Stimulated activated naive CD8-positive, alpha-beta T cell treated with anti-CD3 and anti-CD28 coated beads, Interleukin-15, Interleukin-2, amounts not matched to agents 100 ng/mL and 50 ng/mL, for 24 hours (primary cell): Measurements from ENCODE around the gene CDH4.
"Not testable (repeated sequence)": the region's sequence is repeated elsewhere in the genome, so short reads cannot be mapped to it uniquely, and the experiment has no call there.

Source experiments
- H3K27ac Mint-ChIP-seq: one replicate; pipeline ENCODE4 v1.8.0; 2021; ENCODE audit warnings: mild to moderate bottlenecking, mixed read lengths
- H3K27me3 Mint-ChIP-seq: one replicate; pipeline ENCODE4 v1.8.0; 2021; ENCODE audit warnings: mixed read lengths
- H3K36me3 Mint-ChIP-seq: one replicate; pipeline ENCODE4 v1.8.0; 2021; ENCODE audit warnings: low read depth, mixed read lengths
- H3K4me1 Mint-ChIP-seq: one replicate; pipeline ENCODE4 v1.8.0; 2021; ENCODE audit warnings: low read depth, mixed read lengths
- H3K4me3 Mint-ChIP-seq: one replicate; pipeline ENCODE4 v1.8.0; 2021; ENCODE audit warnings: mild to moderate bottlenecking, mixed read lengths
- H3K9me3 Mint-ChIP-seq: one replicate; pipeline ENCODE4 v1.8.0; 2021; ENCODE audit warnings: mixed read lengths

Gene CDH4

GRCh38 chr20:61448386-61448785, 196.3 kb downstream of the CDH4 start:
- no peaks in the 10 kb centered on the region for H3K4me1 Mint-ChIP-seq
- no peaks in the 10 kb centered on the region for H3K36me3 Mint-ChIP-seq
- H3K27ac Mint-ChIP-seq, result no peak overlapping the region
- H3K4me3 Mint-ChIP-seq, result no peak overlapping the region
- H3K9me3 Mint-ChIP-seq, result no peaks in the 10 kb centered on the region
- H3K27me3 Mint-ChIP-seq, result no peaks in the 10 kb centered on the region

DNA sequence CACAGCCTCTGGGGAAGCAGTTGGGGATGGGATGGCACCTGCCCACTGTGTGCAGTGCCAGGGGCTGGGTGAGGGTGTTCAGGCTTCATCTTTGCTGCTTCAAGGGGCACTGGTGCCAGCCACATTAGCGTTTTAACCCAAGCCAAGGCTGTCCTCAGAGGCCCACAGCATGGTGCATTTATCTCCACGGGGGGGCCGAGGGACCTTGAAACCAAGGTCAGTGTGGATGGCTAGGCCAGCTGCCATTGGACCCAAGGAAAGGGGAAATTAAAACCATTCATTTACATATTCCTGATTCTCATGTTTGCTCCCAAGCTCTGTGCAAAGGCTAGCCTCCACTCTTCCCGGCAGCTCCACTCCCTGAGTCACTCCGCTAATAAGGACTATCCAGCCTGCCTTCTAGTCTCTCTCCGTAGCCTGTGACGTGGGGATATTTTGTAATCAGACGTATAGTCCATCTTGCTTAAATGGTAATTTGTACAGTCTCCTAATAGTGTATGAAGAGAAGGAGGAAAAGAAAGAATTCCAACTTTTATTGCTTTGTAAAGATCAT, 197.1 kb downstream of the CDH4 start:
- no peak overlapping the region for H3K4me3 Mint-ChIP-seq
- H3K9me3 Mint-ChIP-seq, result no peaks in the 10 kb centered on the region
- H3K27ac Mint-ChIP-seq, result no peak overlapping the region
- H3K36me3 Mint-ChIP-seq, result no peaks in the 10 kb centered on the region
- H3K27me3 Mint-ChIP-seq, result no peaks in the 10 kb centered on the region
- no peaks in the 10 kb centered on the region for H3K4me1 Mint-ChIP-seq

- no peaks in the 10 kb centered on the region for H3K4me1 Mint-ChIP-seq
- no peaks in the 10 kb centered on the region for H3K9me3 Mint-ChIP-seq
- H3K36me3 Mint-ChIP-seq, result no peaks in the 10 kb centered on the region
- no peak overlapping the region for H3K27ac Mint-ChIP-seq
- no peak overlapping the region for H3K4me3 Mint-ChIP-seq
- no peaks in the 10 kb centered on the region for H3K27me3 Mint-ChIP-seq
These were observed 197.9 kb downstream of the CDH4 start for GRCh38 chr20:61449916-61450315.

GRCh38 chr20:61450549-61450948, 198.5 kb downstream of the CDH4 start:
- Mint-ChIP-seq H3K4me1 (no peaks in the 10 kb centered on the region), H3K4me3 (no peak overlapping the region), H3K27me3 (no peaks in the 10 kb centered on the region), H3K27ac (no peak overlapping the region), H3K9me3 (peaks cover under 1% of the 10 kb centered on the region), H3K36me3 (no peaks in the 10 kb centered on the region)

- H3K36me3 Mint-ChIP-seq, result no peaks in the 10 kb centered on the region
- H3K9me3 Mint-ChIP-seq, result peaks cover 5% of the 10 kb centered on the region
These were observed 198.9 kb downstream of the CDH4 start for GRCh38 chr20:61451009-61451408.

DNA sequence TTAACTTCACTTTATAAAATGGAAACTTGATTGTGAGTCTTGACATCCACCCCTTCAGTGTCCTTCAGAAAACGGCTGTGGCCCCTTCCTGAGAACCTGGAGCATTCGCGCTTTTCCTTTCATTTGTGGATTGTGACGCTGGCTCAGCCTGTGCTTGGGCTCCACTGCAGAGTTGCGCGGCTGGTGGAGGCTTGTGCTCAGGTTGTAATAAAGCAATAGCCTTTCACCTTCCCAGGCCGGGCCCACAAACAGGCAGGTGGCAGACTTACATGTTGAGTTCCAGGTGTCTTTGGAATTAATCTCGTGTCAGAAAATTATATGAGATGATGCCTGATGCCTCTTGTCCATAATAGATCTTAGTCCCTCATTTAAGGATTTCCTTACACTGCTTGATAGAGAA, 199.9 kb downstream of the CDH4 start:
- H3K4me3 Mint-ChIP-seq, result no peak overlapping the region
- H3K4me1 Mint-ChIP-seq, result no peaks in the 10 kb centered on the region
- peaks cover 5% of the 10 kb centered on the region for H3K9me3 Mint-ChIP-seq
- no peaks in the 10 kb centered on the region for H3K27me3 Mint-ChIP-seq
- H3K36me3 Mint-ChIP-seq, result no peaks in the 10 kb centered on the region
- H3K27ac Mint-ChIP-seq, result no peak overlapping the region

More at GRCh38 chr20:61451009-61451408, 198.9 kb downstream of the CDH4 start:
- Mint-ChIP-seq H3K27me3 (no peaks in the 10 kb centered on the region), H3K4me1 (no peaks in the 10 kb centered on the region), H3K27ac (no peak overlapping the region), H3K4me3 (no peak overlapping the region)

- H3K4me1 Mint-ChIP-seq, result no peaks in the 10 kb centered on the region
- no peak overlapping the region for H3K4me3 Mint-ChIP-seq
- peaks cover 5% of the 10 kb centered on the region for H3K9me3 Mint-ChIP-seq
- no peak overlapping the region for H3K27ac Mint-ChIP-seq
- H3K27me3 Mint-ChIP-seq, result no peaks in the 10 kb centered on the region
- no peaks in the 10 kb centered on the region for H3K36me3 Mint-ChIP-seq
These were observed 201.2 kb downstream of the CDH4 start for GRCh38 chr20:61453219-61453618.

GRCh38 chr20:61453623-61454022, 201.6 kb downstream of the CDH4 start:
- not testable (repeated sequence) for H3K27ac Mint-ChIP-seq, H3K4me3 Mint-ChIP-seq, H3K27me3 Mint-ChIP-seq

DNA sequence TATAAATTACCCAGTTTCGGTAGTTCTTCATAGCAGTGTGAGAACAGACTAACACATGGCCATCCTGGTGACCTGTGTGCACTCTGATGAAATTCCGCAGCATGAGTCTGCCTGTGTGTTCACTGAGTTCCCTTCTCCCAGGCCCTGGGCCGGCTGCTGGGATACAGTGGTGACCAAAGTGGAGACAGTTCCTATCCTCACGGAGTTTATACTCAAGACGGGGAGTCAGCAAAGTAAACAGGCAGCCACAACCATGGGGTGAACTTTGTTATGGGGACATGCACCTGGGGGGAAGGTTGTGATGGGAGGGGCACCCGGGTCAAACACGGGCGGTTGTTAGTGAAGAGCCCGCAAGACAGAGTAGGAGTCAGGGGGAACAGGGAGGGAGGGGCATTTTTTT, 202.0 kb downstream of the CDH4 start:
- Mint-ChIP-seq H3K4me3 (no peak overlapping the region), H3K4me1 (no peaks in the 10 kb centered on the region), H3K27me3 (no peaks in the 10 kb centered on the region), H3K36me3 (no peaks in the 10 kb centered on the region), H3K9me3 (peaks cover 5% of the 10 kb centered on the region), H3K27ac (no peak overlapping the region)

More at GRCh38 chr20:61453623-61454022, 201.6 kb downstream of the CDH4 start:
- H3K36me3 Mint-ChIP-seq, H3K4me1 Mint-ChIP-seq, H3K9me3 Mint-ChIP-seq: not testable (repeated sequence)

- Mint-ChIP-seq H3K4me1 (no peaks in the 10 kb centered on the region), H3K4me3 (no peak overlapping the region), H3K36me3 (no peaks in the 10 kb centered on the region), H3K9me3 (peaks cover 5% of the 10 kb centered on the region), H3K27ac (no peak overlapping the region), H3K27me3 (no peaks in the 10 kb centered on the region)
These were observed 203.6 kb downstream of the CDH4 start for GRCh38 chr20:61455508-61456215.

DNA sequence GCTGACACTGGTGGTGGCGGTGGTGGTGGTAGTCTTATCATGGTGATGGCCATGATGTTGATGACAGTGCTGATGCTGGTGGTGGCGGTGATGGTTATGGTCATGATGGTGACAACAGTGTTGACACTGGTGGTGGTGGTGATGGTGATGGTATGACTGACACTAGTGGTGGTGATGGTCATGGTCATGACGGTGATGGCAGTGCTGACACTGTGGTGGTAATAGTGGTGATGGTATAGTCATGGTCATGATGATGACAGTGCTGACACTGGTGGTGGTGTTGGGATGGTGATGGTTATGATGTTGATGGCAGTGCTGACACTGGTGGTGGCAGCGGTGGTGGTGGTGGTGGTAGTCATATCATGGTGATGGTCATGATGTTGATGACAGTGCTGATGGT, 205.7 kb downstream of the CDH4 start:
- Mint-ChIP-seq H3K27me3 (no peaks in the 10 kb centered on the region), H3K36me3 (no peaks in the 10 kb centered on the region), H3K4me3 (no peak overlapping the region), H3K27ac (no peak overlapping the region), H3K4me1 (no peaks in the 10 kb centered on the region), H3K9me3 (peaks cover 5% of the 10 kb centered on the region)

GRCh38 chr20:61458146-61458746, 206.2 kb downstream of the CDH4 start:
- H3K4me1 Mint-ChIP-seq, result no peaks in the 10 kb centered on the region
- H3K27me3 Mint-ChIP-seq, result no peaks in the 10 kb centered on the region
- H3K4me3 Mint-ChIP-seq, result no peak overlapping the region
- no peaks in the 10 kb centered on the region for H3K36me3 Mint-ChIP-seq
- H3K9me3 Mint-ChIP-seq, result peaks cover 5% of the 10 kb centered on the region
- no peak overlapping the region for H3K27ac Mint-ChIP-seq

GRCh38 chr20:61459266-61459665, 207.2 kb downstream of the CDH4 start:
- no peaks in the 10 kb centered on the region for H3K27me3 Mint-ChIP-seq

GRCh38 chr20:61459705-61460104, 207.6 kb downstream of the CDH4 start:
- no peaks in the 10 kb centered on the region for H3K4me1 Mint-ChIP-seq
- H3K9me3 Mint-ChIP-seq, result peaks cover 5% of the 10 kb centered on the region
- no peak overlapping the region for H3K27ac Mint-ChIP-seq
- no peak overlapping the region for H3K4me3 Mint-ChIP-seq
- no peaks in the 10 kb centered on the region for H3K36me3 Mint-ChIP-seq
- H3K27me3 Mint-ChIP-seq, result no peaks in the 10 kb centered on the region

More at GRCh38 chr20:61459266-61459665, 207.2 kb downstream of the CDH4 start:
- no peak overlapping the region for H3K4me3 Mint-ChIP-seq
- H3K27ac Mint-ChIP-seq, result no peak overlapping the region
- peaks cover 5% of the 10 kb centered on the region for H3K9me3 Mint-ChIP-seq
- no peaks in the 10 kb centered on the region for H3K4me1 Mint-ChIP-seq
- no peaks in the 10 kb centered on the region for H3K36me3 Mint-ChIP-seq

- no peaks in the 10 kb centered on the region for H3K4me1 Mint-ChIP-seq
- H3K27me3 Mint-ChIP-seq, result no peaks in the 10 kb centered on the region
- no peaks in the 10 kb centered on the region for H3K36me3 Mint-ChIP-seq
- no peak overlapping the region for H3K4me3 Mint-ChIP-seq
- no peak overlapping the region for H3K27ac Mint-ChIP-seq
- H3K9me3 Mint-ChIP-seq, result peaks cover 5% of the 10 kb centered on the region
These were observed 208.4 kb downstream of the CDH4 start for GRCh38 chr20:61460261-61461052.
